Adrenal gland (tissue), 5 donors: ENCODE data around the gene LMF1.

ENCODE experiments used
- CTCF ChIP-seq, 6 experiments: fragments of 450-650 bp in 4 of 6; fragments of 200-600 bp in 2 of 6; sonication (generic) in 1 of 6; IDR thresholded peaks; 1 replicate in 5 of 6; 2 replicates in 1 of 6; pipeline versions ENCODE4 v1.5.1 to v1.8.0; 2016 to 2021; ENCODE audit warnings: antibody characterized with exemption in 6 of 6, mild to moderate bottlenecking in 2 of 6, moderate library complexity in 1 of 6
- POLR2A ChIP-seq, 2 donors: fragments of 450-650 bp; IDR thresholded peaks; one replicate each; pipeline ENCODE4 v1.6.1; 2017; ENCODE audit warnings: antibody characterized with exemption in 2 of 2, mild to moderate bottlenecking in 2 of 2, moderate library complexity in 1 of 2
- donor health status: DM: no; HTN: no; CAD: no.

GRCh38 chr16:928526-928925 lies 42.3 kb downstream of the LMF1 start:
- TF ChIP-seq CTCF (IDR thresholded peaks at IDR 0.05) = no peak
- no peak for TF ChIP-seq POLR2A (IDR thresholded peaks at IDR 0.05)
